Panc1 (cell line): ENCODE results near the gene AEBP1. TPM values are rescaled to one million over a fixed set of nuclear protein-coding genes. Genes with fewer than 3 reads are reported as not detected.
"Not testable (repeated sequence)": the region's sequence is repeated elsewhere in the genome, so short reads cannot be mapped to it uniquely, and the experiment has no call there.

Experiments used
- ATAC-seq: fragments of 200-7000 bp; cut with Tn5 transposase; 2 replicates; pipeline ENCODE4 v1.9.1; 2020; ENCODE audit warnings: mild to moderate bottlenecking, moderate library complexity
- BruUV-seq: library from RNA; stranded (reverse); fragments of 400-500 nt; replicated peaks from 2 replicates; lab custom pipeline; 2021; lab: Mats Ljungman, UMichigan
- CTCF ChIA-PET: fragments of 300-600 bp; sonication (Branson Sonifier 250); formaldehyde crosslinking; loops from one replicate; lab custom pipeline; 2022; ENCODE audit warnings: antibody characterized with exemption; lab: Charles Lee
- POLR2A ChIA-PET: fragments of 300-600 bp; sonication (Branson Sonifier 250); formaldehyde crosslinking; loops from one replicate; lab custom pipeline; 2022; ENCODE audit warnings: antibody characterized with exemption; lab: Charles Lee
- DNase-seq: peaks from one replicate; pipeline ENCODE4 v3.0.0-alpha.2; 2010; ENCODE audit warnings: low read depth, low spot score
- H3K27ac ChIP-seq: 2 replicates; pipeline ENCODE4 v1.5.1; 2011; ENCODE audit warnings: mild to moderate bottlenecking, low read length, inconsistent platforms
- H3K27me3 ChIP-seq: fragments of 200-500 bp; sonication (Bioruptor generic); 2 replicates; pipeline ENCODE4 v1.6.0; 2014; ENCODE audit warnings: low read length, inconsistent platforms; ENCODE audit not compliant: control insufficient read depth, insufficient read depth
- H3K36me3 ChIP-seq: fragments of 200-500 bp; sonication (Bioruptor generic); 2 replicates; pipeline ENCODE4 v1.5.1; 2014; ENCODE audit warnings: inconsistent platforms, mild to moderate bottlenecking, low read length, moderate library complexity; ENCODE audit not compliant: control insufficient read depth, insufficient read depth
- H3K4me1 ChIP-seq: 2 replicates; pipeline ENCODE4 v1.5.1; 2011; ENCODE audit warnings: inconsistent platforms, mild to moderate bottlenecking, low read length, moderate library complexity; ENCODE audit not compliant: control insufficient read depth, insufficient read depth
- H3K4me3 ChIP-seq, 2 experiments: 2 replicates each; pipeline ENCODE4 v1.5.1; 2011 to 2012; ENCODE audit warnings: low read depth in 2 of 2, low read length in 2 of 2, mild to moderate bottlenecking in 2 of 2, inconsistent platforms in 1 of 2, moderate library complexity in 1 of 2
- H3K9me3 ChIP-seq: fragments of 200-500 bp; sonication (Bioruptor generic); 2 replicates; pipeline ENCODE4 v1.5.1; 2014; ENCODE audit warnings: low read depth, mild to moderate bottlenecking, inconsistent platforms, low read length, moderate library complexity; ENCODE audit not compliant: control insufficient read depth, insufficient read depth
- POLR2AphosphoS5 ChIP-seq: IDR thresholded peaks from 2 replicates; pipeline ENCODE4 v1.6.1; 2012; ENCODE audit warnings: mild to moderate bottlenecking, low read depth, low read length, moderate library complexity
- SIN3A ChIP-seq: IDR thresholded peaks from 2 replicates; pipeline ENCODE4 v1.6.1; 2012; ENCODE audit warnings: low read depth, mild to moderate bottlenecking, low read length, moderate library complexity, borderline replicate concordance; ENCODE audit not compliant: insufficient read depth
- TCF7L2 ChIP-seq: IDR thresholded peaks from 2 replicates; pipeline ENCODE4 v1.6.1; 2011; ENCODE audit warnings: mild to moderate bottlenecking, low read depth, low read length, inconsistent platforms
- in situ Hi-C: cut with HindIII; loops from 2 replicates; pipeline ENCODE4 v1.10.0; 2016; ENCODE audit warnings: low sequenced_read_pairs, low pct_unique_long_range_greater_than_20kb
- intact Hi-C: fragments of 100-400 bp; cut with micrococcal nuclease; formaldehyde crosslinking; loops from one replicate; pipeline ENCODE4 v1.10.0; 2022; ENCODE audit not compliant: unreplicated experiment
- total RNA-seq: library from RNA; stranded (reverse); gene quantifications from one replicate; pipeline ENCODE4 v1.2.1, GENCODE V29; 2021; ENCODE audit not compliant: unreplicated experiment
- TF ChIP-seq, protein P1 (sequence below): fragments of 450-650 bp; IDR thresholded peaks from 2 replicates; pipeline ENCODE4 v1.5.1; 2017; ENCODE audit warnings: mild to moderate bottlenecking
- TF ChIP-seq, protein P2 (sequence below), 2 experiments: IDR thresholded peaks; 2 replicates each; pipeline ENCODE4 v1.6.1; 2011 to 2012; ENCODE audit warnings: low read depth in 2 of 2, control low read depth in 1 of 2, low read length in 1 of 2, mild to moderate bottlenecking in 1 of 2, moderate library complexity in 1 of 2; ENCODE audit not compliant: insufficient read depth in 1 of 2

Gene AEBP1
- total RNA-seq, 1 experiment from 2014 or later = 0.62 TPM

DNA sequence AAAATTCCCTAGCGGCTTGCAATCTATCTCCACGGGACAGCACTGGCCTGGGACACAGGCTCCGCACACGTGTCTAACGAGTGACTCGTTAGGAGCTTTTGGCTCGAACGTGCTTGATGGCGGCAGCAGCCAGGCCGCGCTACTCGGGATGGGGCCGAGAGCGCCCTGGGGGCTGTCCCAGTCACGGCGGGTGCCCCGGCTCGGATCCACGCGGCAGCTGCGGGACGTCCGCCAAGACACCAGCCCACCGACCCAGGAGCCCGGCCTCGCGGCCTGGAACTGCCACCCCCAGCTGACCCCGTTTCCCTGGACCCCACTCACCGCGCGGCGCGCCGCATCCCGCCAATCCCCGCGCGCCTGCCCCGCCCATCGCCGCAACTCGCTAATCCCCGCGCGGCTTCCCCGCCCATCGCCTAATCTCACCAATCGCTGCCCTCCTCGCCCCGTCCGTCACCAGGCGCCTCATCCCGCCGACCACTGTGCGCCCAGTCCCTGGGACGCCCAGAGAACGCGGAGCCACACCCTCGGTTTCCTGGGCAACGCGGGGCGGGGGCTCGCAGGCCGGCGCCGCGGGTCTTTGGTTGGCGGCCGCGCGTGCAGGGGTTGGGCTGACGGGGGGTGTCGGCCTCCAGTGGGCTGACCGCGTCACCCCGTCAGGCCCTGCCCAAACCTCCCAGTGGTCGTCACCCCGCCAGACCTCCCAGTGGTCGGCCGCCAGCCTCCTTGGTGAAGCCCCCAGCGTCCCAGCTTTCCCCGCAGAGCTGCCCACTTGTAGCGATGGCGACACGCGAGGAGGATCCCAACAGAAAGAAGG, 19.3 kb downstream of the AEBP1 start, which contains the start of gene POLD2:
Gene POLD2 (minus strand): TSS at position 359 of the 814 bp plus-strand sequence. CDS start 1,495 bp downstream, outside the sequence.
- peak; percentile 100 for ATAC-seq

DNA sequence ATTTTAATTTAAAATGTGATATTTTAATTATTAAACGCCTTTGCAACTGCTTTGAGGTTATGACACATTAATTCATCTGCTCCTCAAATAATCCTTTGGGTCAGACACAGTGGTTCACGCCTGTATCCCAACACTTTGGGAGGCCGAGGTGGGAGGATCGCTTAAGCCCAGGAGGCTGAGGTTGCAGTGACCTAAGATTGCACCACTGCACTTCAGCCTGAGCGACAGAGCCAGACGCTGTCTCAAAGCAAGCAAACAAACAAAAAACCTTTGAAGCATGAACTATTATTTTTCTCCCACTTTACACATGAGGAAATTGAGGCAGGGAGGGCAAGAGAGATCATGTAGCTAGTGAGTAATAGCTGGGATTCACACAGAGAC, 20.7 kb downstream of the AEBP1 start:
- CTCF ChIA-PET = interaction anchor here (0.6 kb wide), 1 partner anchor 41 kb away, joined by 3 read pairs; no protein-coding TSS in a partner anchor
- Histone ChIP-seq H3K27me3 (no peaks in the 10 kb centered on the region), H3K27ac (no peak overlapping the region), H3K4me1 (peaks cover 11% of the 10 kb centered on the region), H3K4me3 (no peak overlapping the region), H3K9me3 (no peaks in the 10 kb centered on the region), H3K36me3 (peaks cover 14% of the 10 kb centered on the region)
- TF ChIP-seq TCF7L2 = no peak
- TF ChIP-seq, protein P1, sequence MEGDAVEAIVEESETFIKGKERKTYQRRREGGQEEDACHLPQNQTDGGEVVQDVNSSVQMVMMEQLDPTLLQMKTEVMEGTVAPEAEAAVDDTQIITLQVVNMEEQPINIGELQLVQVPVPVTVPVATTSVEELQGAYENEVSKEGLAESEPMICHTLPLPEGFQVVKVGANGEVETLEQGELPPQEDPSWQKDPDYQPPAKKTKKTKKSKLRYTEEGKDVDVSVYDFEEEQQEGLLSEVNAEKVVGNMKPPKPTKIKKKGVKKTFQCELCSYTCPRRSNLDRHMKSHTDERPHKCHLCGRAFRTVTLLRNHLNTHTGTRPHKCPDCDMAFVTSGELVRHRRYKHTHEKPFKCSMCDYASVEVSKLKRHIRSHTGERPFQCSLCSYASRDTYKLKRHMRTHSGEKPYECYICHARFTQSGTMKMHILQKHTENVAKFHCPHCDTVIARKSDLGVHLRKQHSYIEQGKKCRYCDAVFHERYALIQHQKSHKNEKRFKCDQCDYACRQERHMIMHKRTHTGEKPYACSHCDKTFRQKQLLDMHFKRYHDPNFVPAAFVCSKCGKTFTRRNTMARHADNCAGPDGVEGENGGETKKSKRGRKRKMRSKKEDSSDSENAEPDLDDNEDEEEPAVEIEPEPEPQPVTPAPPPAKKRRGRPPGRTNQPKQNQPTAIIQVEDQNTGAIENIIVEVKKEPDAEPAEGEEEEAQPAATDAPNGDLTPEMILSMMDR = no peak
- TF ChIP-seq POLR2AphosphoS5 = no peak
- TF ChIP-seq, protein P2, sequence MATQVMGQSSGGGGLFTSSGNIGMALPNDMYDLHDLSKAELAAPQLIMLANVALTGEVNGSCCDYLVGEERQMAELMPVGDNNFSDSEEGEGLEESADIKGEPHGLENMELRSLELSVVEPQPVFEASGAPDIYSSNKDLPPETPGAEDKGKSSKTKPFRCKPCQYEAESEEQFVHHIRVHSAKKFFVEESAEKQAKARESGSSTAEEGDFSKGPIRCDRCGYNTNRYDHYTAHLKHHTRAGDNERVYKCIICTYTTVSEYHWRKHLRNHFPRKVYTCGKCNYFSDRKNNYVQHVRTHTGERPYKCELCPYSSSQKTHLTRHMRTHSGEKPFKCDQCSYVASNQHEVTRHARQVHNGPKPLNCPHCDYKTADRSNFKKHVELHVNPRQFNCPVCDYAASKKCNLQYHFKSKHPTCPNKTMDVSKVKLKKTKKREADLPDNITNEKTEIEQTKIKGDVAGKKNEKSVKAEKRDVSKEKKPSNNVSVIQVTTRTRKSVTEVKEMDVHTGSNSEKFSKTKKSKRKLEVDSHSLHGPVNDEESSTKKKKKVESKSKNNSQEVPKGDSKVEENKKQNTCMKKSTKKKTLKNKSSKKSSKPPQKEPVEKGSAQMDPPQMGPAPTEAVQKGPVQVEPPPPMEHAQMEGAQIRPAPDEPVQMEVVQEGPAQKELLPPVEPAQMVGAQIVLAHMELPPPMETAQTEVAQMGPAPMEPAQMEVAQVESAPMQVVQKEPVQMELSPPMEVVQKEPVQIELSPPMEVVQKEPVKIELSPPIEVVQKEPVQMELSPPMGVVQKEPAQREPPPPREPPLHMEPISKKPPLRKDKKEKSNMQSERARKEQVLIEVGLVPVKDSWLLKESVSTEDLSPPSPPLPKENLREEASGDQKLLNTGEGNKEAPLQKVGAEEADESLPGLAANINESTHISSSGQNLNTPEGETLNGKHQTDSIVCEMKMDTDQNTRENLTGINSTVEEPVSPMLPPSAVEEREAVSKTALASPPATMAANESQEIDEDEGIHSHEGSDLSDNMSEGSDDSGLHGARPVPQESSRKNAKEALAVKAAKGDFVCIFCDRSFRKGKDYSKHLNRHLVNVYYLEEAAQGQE (IDR thresholded peaks at IDR 0.05; ENCODE audit: insufficient read depth in 1 of 2, low read depth in 2 of 2, low read length in 1 of 2) = no peak
- no peak for TF ChIP-seq SIN3A
- POLR2A ChIA-PET = interaction anchor here (0.5 to 0.6 kb wide), 3 partner anchors 61 to 331 kb away, joined by 4 to 5 read pairs (median 4); no protein-coding TSS in a partner anchor
- ATAC-seq (no peak), DNase-seq (no peak)
- BruUV-seq = no TSS peak
- in situ Hi-C loops = no loop called here
- intact Hi-C loops = no loop called here

More for the DNA sequence above, 19.3 kb downstream of the AEBP1 start, which contains the start of gene POLD2:
- Histone ChIP-seq H3K36me3 (peaks cover 14% of the 10 kb centered on the region), H3K4me1 (peaks cover 11% of the 10 kb centered on the region), H3K27me3 (no peaks in the 10 kb centered on the region), H3K27ac (peak within 1 kb of the TSS; percentile 97), H3K4me3 (peak within 1 kb of the TSS; percentile 72 to 87), H3K9me3 (no peaks in the 10 kb centered on the region)
- in situ Hi-C loops (no loop called here), intact Hi-C loops (no loop called here)
- ChIA-PET POLR2A (interaction anchor here (0.6 kb wide), 1 partner anchor 367 kb away, joined by 5 read pairs; no protein-coding TSS in a partner anchor), CTCF (interaction anchor here (0.6 to 1.1 kb wide), 4 partner anchors 19 to 326 kb away, joined by 3 to 11 read pairs (median 4); no protein-coding TSS in a partner anchor)
- BruUV-seq = no TSS peak
- peak; percentile 78 for DNase-seq
- TF ChIP-seq POLR2AphosphoS5 = peak; percentile 74
- TF ChIP-seq TCF7L2 = no peak
- TF ChIP-seq, protein P1 = no peak
- TF ChIP-seq SIN3A = peak; percentile 64; the same call in 1 of the 2 replicates

DNA sequence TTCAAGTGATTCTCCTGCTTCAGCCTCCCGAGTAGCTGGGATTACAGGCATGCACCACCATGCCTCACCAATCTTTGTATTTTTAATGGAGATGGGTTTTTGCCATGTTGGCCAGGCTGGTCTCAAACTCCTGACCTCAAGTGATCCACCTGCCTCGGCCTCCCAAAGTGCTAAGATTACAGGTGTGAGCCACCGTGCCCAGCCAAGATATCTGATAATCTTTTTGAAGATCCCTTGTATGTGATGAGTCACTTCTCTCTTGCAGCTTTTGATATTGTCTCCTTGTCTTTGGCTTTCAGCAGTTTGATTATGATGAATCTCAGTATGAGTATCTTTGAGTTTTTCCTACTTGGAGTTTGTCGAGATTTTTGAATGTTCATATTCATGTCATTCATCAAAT, 22.4 kb downstream of the AEBP1 start:
- POLR2A ChIA-PET, in situ Hi-C loops: not testable (repeated sequence)

More for the DNA sequence above, 22.4 kb downstream of the AEBP1 start:
- CTCF ChIA-PET, H3K9me3 ChIP-seq, H3K27ac ChIP-seq, H3K4me3 ChIP-seq, ATAC-seq, H3K27me3 ChIP-seq, H3K36me3 ChIP-seq, BruUV-seq, DNase-seq, intact Hi-C loops: not testable (repeated sequence)
- H3K4me1 ChIP-seq = peaks cover 15% of the 10 kb centered on the region
